ENCODE results near the gene TRAP1.
"Not testable (repeated sequence)": the region's sequence is repeated elsewhere in the genome, so short reads cannot be mapped to it uniquely, and the experiment has no call there.

Gene TRAP1

DNA sequence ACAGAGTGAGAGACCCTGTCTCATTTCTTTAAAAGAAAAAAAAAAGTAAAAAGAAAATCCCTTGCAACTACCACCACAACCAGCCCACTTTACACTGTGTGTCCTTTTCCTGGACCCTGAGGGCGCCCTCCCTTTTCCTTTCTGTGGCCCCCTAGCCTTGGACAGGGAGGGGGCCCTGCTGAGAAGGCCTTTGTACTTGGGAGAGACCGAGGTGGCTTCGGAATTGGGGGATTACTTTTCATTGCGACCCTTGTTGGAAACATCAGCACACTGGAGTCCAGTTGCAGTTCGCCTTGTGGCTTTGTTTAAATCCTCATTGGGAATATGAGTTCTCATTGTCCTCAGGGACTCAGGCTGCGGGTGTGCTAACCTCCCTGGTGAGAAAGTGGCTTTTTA lies 72.2 kb downstream of the TRAP1 start:
- DNase-seq: no peak

DNA sequence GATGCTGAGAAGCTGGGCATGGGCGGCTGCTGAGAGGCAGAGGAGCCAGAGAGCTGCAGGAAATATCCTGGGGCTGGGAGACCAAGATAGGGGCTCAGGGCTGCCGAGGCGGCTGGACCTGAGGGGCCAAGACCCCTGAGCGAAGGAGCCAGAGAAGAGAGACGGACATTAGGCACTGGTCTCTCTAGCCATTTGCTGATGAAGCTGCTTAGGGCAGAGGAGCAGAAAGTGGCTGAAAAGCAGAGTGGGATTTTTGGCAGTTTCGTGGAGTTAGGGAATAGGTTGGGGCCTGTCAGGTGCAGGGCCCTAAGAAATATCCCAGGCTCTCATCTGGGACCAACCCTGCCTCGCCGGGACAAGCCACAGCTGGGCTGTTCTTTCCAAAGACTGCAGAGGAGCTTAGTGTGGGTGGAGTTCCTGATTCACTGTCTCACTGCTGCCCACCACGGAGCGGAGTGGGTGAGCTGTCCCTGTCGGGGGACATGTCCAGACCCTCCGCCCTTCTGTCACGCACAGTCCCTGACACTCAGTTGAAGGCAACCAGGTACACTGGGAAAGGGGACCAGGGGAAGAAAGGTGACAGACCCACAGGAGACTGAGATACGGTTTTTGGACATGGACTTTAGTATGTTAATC lies 74.1 kb downstream of the TRAP1 start:
- DNase-seq: no peak

DNA sequence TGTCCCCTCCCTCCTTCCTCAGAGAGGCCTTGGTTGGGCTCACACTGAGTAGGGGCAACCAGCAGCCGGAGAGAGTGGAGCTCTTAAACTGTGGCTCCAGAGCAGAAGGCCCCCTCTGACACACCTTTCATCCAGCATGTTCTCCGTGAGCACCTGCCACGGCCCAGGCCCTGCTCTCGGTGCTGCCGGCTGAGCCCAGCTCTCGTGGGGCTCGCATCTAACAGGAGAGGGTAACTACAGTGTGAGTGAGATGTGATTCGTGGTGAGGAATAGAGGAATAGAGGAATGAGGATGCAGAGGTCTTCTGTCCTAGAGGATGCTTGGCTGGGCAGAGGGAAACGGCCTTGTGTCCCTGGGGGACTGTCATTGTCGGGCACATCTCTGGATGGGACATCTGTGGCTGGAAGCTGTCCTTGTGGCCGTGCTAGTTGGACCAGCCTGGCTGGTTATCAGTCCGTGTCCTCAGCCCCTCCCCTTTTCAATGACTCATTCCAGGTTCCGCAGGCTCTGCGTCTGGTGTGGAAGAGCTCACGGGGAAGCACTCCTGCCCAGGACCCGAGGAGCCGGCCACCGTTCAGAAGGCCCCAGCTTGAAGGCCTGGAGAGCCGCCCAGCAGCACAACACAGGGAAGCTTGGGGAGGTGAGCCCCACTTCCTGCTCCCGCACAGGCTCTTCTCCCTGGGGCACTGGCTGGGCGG lies 74.8 kb downstream of the TRAP1 start:
- no peak for DNase-seq

DNA sequence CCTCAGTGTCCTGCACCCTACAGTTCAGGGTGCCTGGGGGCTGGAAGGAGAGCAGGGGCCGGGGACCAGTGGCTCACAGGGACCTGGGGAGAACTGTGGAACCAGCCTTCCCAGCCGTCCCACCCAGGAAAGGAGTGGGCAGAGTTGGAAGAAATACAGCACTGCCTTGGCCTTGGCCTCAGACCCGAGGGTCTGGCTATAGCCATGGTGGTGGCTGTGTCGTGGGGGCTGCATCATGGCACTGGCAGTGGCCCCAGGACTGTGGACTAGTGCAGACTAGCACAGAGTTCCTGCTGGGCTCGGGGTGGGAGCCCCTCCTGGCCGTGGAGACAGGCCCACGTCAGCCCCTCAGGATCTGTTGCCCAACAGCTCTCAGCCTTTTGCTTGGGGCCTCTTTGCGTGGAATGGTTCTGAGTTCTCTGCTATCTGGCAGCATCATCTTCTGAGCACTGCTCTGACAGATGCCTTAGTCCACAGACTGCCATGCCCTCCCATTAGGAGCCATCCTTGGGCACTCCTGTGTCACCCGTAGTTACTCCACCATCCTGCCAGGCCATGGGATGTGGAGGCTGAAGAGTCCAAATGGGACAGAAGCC lies 75.4 kb downstream of the TRAP1 start:
- DNase-seq: no peak

DNA sequence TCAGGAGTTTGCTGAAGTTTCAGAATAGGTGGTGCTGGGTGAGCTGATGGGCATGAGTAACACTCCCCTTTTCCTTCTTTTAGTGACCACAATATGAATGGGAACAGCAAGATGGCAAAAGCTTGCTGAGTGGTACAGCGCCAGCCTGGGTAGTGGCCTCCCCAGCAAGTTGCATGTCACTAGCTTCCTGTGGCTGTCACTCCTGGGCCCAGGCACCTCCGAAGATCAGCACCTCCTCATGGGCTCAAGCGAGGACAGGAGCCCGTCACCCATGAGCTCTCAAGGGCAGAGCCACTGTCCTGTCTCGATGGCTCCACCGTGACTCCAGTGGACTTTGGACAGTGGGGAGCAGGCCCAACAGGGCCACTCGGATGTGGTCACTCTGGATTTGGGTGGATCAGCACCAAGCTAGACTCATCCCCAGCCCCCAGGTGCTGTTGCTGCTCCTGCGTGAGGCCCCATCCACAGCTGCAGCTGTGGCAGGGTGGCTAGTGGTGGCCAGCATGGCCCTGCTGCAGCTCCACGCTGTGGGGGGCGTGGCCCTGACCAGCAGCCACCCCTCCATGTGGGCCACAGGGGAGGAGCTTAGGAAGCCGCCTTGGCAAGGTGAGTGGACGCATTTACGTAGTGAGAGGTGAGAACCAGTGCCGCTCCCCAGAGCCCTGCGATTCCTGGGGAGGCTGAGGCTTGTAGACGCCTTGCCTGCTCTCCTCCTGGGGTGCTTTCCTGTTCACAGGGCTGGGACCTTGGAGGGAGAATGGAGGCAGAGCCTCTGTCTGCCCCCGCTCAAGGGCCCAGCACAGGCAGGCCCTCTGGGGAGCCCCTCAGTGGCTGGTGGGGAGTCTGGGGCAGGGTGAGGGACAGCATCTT lies 76.5 kb downstream of the TRAP1 start:
- no peak for DNase-seq

DNA sequence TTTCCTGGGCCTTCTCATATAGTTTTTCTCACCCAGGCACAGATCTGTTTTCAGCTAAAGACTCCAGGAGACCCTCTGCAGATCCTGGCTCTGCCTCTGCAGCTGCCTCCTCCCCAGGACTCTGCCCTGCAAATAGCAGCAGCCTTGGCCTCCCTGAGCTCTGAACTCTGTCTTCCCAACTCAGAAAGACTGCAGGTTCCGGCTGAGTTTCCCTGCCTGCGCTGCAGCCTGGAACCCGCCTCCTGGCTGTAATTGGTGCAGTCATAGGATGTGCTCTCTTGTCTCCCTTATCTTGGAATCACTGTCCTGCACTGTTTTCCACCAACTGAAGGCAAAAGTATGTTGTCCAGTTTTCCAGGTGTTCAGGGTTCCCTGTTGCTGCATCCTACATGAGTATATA lies 77.1 kb downstream of the TRAP1 start:
- no peak for DNase-seq

DNA sequence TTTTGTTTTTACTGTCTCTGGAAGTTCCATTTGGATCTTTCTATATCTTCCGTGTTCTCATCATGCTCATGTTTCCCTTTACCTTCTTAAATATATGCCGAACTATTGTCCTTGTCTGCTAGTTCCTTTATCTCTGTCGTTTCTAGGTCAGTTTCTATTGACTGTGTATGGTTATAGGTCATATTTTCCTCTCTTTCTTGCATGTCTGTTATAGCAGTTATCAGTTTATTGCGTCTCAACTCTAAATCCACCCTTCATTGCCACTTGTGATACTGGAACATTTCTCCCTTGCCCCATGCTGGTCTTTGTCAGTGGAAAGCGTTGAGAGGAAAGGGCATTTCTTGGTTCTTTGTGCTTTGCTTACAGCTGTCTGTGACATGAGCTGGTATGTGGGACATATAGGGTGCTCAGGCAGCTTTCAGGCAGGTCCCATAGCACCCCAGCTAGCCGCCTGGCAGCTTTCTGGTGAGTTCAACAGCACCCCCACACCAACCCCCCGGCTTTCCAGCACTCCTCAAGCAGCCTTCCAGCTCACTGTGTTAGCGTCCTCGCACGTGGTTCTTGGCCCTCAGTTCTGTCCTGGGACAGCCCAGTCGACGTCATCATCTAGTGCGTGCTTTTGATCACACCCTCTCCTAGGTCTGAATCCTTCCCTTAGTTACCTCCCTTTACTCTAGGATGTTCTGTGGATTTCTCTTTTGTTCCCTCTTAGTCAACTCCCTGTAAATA lies 78.2 kb downstream of the TRAP1 start:
- DNase-seq: no peak

DNA sequence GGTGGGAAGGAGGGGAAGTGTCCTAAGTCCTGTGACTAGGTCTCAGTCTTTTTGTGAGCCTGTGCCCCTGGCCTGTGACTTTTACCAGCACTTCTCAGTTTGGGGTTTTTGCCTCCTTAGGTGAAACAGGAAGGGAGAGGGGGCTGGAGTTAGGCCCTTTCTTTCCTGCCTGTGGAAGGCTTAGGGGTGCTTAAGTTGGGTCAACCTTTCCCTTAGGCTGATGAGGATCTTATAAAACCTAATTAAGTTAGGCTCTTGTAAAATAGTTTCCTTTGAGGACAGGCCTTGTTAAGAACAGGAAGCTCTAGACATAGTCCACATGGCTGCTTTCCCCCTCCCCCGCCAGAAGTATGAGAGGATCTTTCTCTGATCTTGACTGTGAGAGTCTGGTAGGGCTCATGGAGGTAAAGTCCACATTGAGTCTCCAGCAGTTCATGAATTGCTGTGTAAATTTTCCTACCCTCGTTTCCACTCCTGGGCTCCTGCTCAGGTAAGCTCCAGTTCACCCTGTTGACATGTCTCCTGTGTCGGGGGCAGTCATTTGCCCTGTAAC lies 79.9 kb downstream of the TRAP1 start:
- no peak for DNase-seq

DNA sequence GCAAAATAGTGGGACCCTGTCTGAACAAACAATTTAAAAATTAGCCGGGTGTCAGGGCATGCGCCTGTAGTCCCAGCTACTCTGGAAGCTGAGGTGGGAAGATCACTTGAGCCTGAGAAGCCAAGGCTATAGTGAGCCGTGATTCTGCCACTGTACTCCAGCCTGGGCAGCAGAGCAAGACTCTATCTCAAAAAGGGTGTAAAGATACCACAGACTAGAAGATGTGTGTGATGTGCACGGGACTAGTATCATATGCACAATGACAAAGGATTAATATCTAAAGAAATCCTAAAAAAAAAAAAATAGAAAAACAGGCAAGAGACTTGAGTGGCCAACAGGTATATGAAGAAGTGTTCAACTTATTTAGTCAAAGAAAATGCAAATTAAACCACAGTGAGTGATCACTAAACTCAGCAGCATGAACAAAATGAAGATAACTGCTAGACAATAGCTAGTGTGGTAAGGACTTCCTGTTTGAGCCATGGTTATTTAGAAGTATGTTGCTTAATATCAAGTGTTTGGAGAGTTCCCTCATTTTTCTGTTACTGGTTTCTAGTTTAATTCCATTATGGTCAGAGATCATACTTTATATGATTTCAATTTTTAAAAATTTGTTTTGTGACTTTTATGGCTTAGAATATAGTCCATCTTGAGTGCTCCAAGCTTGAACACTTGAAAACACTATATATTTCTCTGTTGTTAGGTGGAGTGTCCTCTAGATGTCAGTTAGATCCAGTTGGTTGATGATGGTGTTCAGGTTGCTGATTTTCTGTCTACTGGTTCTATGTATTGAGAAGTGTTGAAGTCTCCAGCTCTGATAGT lies 91.2 kb downstream of the TRAP1 start:
- DNase-seq: no peak

DNA sequence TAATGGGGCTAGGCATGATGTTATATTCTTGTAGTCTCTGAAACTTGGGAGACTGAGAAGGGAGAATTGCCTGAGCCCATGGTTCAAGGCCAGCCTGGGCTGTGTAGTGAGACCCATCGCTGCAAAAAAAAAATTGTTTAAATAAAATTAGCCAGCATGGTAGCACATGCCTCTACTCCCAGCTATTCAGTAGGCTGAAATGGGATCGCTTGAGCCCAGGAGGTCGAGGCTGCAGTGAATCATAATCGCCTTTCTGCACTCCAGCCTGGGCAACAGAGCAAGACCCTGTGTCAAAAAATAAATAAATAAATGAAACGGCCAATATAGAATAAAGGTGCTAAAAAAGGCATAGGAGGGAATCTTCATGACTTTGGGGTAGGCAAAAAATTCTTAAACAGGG lies 92.0 kb downstream of the TRAP1 start:
- DNase-seq: no peak

DNA sequence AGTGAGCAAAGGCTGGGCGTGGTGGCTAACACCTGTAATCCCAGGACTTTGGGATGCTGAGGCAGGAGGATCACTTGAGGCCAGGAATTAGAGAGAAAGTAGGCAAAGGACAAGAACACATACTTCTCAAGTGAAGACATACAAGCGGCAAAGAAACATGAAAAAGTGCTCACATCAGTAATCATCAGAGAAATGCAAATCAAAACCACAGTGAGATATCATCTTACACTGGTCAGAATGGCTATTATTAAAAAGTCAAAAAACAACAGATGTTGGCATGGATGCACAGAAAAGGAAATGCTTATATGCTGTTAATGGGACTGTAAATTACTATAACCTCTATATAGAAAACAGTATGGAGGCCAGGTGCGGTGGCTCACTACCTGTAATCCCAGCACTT lies 93.7 kb downstream of the TRAP1 start:
- DNase-seq: no peak

DNA sequence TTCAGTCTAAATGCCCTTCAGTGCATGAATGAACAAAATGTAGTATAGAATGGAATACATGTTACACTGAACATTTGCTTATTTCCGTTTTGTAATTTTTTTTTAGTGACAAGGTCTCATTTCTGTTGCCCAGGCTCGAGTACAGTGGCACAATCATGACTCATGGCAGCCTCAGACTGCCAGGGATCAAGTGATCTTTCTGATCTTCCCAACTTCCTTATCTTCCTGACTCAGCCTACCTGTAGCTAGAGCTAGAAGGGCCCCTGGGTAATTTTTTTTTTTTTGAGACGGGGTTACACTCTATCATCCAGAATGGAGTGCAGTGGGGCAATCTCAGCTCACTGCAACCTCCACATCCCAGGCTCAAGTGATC lies 98.6 kb downstream of the TRAP1 start:
- DNase-seq: no peak

DNA sequence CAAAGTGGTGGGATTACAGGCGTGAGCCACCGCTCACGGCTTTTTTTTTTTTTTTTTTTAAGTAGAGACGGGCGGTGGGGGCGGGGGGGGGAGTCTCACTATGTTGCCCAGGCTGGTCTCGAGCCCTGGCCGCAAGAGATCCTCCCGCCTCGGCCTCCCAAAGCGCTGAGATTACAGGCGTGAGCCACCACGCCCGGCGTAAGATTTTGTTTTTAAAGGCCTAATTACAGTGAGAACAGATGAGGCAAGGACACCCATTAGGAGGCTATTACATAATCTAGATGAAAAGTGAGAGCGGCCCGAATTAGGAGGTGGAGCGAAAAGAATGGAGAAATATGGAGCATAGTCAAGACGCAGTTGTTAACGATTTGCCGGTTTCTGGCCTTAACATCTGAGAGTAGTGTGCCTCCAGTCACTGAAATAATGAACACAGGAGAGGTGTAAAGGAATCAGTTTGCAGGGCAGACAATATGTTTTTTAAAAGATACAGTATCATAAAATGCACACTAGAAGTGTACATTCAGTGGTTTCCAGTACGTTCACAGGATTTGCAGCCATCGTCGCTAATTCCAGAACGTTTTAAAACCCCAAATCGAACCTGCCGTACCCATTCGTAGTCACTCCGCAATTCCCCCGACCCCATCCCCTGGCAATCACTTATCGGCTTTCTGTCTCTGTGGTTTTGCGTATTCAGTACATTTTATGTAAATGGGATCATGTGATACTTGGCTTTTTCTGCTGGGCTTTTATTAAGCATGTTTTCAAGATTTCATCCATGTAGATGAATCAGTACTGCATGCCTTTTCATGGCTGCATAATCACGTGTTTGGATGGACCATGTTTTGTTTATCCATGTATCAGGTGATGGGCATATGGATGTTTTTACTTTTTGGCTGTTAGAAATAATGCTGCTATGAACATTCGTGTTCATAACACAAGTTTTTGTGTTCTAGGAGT lies 104.5 kb downstream of the TRAP1 start:
- no peak for DNase-seq

DNA sequence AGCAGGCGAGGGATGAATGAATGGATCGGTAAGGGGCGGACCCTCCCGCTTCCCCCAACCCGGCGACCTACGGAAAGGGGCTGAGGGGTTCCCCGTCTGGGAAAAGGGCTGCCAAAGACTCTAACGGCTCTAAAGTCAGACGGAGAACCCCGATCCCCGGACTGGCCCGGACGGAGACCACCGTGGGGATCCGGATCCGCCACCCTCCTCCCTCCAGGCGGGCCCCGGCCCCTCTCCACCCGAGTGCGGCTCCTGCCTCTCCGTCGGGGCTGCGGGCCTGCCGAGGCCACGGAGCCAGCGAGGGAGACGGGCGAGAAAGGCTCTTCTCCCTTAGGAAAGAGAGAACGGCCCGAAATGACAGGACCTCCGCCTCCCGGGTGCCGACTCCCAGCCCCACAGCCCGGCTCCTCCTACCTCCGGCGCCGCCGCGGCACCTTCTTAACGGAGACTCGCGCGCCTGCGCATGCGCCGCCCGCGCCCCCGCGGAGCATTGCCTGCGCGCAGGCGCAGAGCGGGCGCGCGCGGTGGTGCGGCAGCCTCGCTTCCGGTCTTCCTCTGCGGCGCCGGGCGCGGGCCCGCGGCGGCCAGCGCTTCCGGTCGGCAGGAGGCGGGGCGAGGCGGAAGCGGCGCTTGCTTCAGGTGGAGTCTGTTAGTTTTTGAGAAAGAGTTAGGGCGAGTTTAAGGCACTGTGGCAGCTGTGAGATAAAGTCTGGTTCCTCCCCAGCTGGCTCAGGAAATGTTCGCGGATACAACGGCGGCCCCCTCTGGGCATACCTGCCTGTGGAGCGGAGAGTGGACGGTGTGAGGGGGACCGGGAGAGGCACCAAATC lies 106.0 kb downstream of the TRAP1 start, which contains the start of gene SLX4:
SLX4 (minus strand) TSS at position 461 of the 830 bp plus-strand sequence. CDS start 2,642 bp downstream, outside the sequence.
- peak; percentile 90 for DNase-seq

DNA sequence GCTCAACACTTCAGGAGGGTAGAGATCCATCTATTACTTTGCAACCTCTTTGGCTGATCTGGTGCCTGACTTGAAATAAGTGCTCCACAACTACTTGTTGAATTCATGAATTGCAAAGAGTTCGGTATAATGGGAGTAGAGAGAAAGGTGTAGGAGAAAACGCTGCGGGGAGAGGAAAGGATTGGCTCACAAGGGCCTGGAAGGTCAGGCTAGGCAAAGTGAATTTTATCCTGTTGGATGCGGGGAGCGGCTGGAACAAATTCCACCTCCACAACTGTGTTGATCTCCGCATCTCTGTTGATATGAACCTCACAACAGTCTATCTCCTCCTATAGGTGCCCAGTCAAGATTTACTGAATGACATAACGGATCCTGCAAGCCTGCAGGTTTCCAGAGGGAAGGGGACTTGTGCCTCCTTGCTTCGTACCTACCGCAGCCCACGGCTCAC lies 106.6 kb downstream of the TRAP1 start:
- no peak for DNase-seq

DNA sequence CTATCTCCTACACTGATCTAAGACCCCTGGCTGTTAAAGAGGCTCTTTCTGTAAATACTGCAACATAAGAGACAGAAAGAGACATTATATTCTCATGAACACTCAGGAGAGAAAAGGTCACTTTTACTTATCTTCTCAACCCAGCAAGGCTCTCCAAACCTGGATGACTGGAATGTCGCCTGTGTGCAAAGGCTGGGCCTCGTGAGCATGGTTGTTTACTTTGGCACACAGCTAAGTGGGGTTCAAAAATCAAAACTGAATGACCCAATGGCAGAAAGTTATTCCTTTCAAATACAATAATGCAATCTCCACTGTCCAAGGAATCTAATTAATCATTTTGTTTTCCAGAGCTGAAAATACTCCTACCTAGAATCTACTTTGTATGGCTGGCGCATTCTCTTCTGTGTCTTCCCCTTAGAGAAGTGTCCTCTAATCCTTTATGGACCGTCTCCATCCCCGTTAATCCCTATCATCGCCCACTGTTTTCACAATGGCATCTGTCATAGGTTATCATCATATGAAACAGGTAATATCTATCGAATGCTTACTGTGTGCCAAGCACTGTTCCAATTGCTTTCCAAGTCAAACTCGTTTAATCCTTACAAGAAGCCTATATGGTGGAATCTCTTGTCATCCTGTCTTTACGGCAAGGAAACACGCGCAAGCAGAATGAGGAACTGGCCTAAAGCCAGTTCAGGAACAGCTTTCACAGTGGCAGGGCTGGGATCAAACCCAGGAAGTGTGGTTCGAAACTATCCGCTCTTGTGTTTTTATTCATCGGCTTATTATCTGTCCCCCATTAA lies 107.2 kb downstream of the TRAP1 start:
- no peak for DNase-seq

DNA sequence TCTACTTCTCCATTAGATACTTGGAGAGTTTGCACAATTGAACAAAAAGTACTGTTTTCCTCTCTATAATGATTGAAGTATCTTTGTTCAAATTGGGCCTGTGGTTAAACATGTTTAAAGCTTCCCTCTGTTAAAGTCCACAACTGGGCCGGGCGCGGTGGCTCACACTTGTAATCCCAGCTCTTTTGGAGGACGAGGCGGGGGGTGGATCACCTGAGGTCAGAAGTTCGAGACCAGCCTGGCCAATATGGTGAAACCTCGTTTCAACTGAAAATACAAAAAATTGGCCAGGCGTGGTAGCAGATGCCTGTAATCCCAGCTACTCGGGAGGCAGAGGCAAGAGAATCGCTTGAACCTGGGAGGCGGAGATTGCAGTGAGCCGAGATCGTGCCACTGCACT lies 108.3 kb downstream of the TRAP1 start:
- not testable (repeated sequence) for DNase-seq

DNA sequence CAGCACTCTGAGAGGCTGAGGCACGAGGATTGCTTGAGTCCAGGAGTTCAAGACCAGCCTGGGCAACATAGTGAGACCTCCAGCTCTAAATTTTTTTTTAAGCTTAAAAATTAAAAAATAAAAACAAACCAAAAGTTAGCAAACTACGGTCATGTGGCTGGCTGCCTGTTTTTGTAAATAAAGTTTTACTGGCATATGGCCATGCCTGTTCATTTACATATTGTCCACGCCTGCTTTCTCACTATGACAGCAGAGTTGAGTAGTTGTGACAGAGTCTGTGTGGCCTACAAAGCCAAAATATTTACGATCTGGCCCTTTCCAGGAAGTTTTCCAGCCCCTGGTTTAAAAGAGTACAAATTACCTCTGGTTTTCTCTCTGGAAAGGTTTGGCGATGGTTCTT lies 109.3 kb downstream of the TRAP1 start:
- no peak for DNase-seq

Data from NCI-H2171 (cell line).